ENCODE data around the gene LSS.
"Not testable (repeated sequence)": the region's sequence is repeated elsewhere in the genome, so short reads cannot be mapped to it uniquely, and the experiment has no call there.

LSS gene

GRCh38 chr21:46140352-46141003 lies 88.1 kb downstream of the LSS start:
- H3K9ac ChIP-seq (ENCODE audit: low read depth, low read length), result peak overlapping the region; percentile 5; the same call in 1 of the 2 replicates
- not testable (repeated sequence) for H3K36me3 ChIP-seq (ENCODE audit: insufficient read depth, low read length); H3K9me3 ChIP-seq (ENCODE audit: control insufficient read depth, insufficient read depth, low read length); H3K4me1 ChIP-seq (ENCODE audit: insufficient read depth, low read length)

- no peaks in the 10 kb centered on the region for H3K4me1 ChIP-seq (ENCODE audit: insufficient read depth, low read length)
- no peak overlapping the region for H3K9ac ChIP-seq (ENCODE audit: low read depth, low read length)
- no peaks in the 10 kb centered on the region for H3K36me3 ChIP-seq (ENCODE audit: insufficient read depth, low read length)
- H3K9me3 ChIP-seq (ENCODE audit: control insufficient read depth, insufficient read depth, low read length), result no peaks in the 10 kb centered on the region
Measured at GRCh38 chr21:46139686-46140085, 88.9 kb downstream of the LSS start.

GRCh38 chr21:46138383-46138970 lies 90.1 kb downstream of the LSS start:
- H3K9ac ChIP-seq (ENCODE audit: low read depth, low read length), result no peak overlapping the region

More at GRCh38 chr21:46138383-46138970, 90.1 kb downstream of the LSS start:
- Histone ChIP-seq H3K9me3 (ENCODE audit: control insufficient read depth, insufficient read depth, low read length) (no peaks in the 10 kb centered on the region), H3K36me3 (ENCODE audit: insufficient read depth, low read length) (no peaks in the 10 kb centered on the region), H3K4me1 (ENCODE audit: insufficient read depth, low read length) (no peaks in the 10 kb centered on the region)
